Measurements from ENCODE around the gene MAST4. TPM values are rescaled to one million over a fixed set of nuclear protein-coding genes. Genes with fewer than 3 reads are reported as not detected.
"Not testable (repeated sequence)": the region's sequence is repeated elsewhere in the genome, so short reads cannot be mapped to it uniquely, and the experiment has no call there.

Gene MAST4
- polyA plus RNA-seq, 1 donor (not counting 4 experiments of a cell fraction or from before 2014, with no cell fraction given), result 19.8 TPM

DNA sequence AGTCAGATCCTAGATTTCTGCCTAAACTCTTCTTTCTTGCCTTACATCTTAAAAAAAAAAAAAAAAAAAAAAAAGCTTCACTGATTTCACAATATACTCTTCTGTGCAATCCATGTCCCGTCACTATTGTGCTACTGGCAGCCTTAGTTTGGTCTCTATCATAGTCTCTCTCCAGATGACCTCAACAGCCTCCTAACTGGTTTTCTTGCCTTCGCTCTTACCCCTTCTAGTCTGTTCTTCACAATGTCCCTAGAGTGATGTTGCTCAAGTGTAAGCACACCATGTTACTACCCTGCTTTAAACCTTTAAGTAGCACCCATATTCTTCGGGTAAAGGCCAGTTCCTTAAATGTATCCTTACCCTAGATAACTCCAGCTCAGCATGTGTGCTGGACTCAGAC is 574.6 kb downstream of the MAST4 start:
- no peaks in the 10 kb centered on the region for H4K20me1 ChIP-seq (ENCODE audit: control insufficient read depth, extremely low read depth, insufficient read depth, low read length)
- H3K9me3 ChIP-seq (ENCODE audit: control insufficient read depth, low read depth, low read length), result no peaks in the 10 kb centered on the region
- no peak overlapping the region for H3K4me2 ChIP-seq (ENCODE audit: control insufficient read depth, extremely low read depth, insufficient read depth, low read depth, low read length)
- H3K27ac ChIP-seq (ENCODE audit: control insufficient read depth, insufficient read depth, low read length), result no peak overlapping the region
- no peaks in the 10 kb centered on the region for H3K79me2 ChIP-seq (ENCODE audit: control insufficient read depth, insufficient read depth, low read length)
- dilution Hi-C loops (cut with MboI; ENCODE audit: extremely low pct_ligation_motif_present, low sequenced_read_pairs), result no loop called here
- H3K36me3 ChIP-seq (ENCODE audit: control insufficient read depth in 2 of 2, extremely low read depth in 1 of 2, insufficient read depth in 2 of 2, low read length in 2 of 2), result peaks cover 13 to 14% of the 10 kb centered on the region in 2 experiments
- no peak overlapping the region for H3K4me3 ChIP-seq (ENCODE audit: control insufficient read depth in 2 of 3, extremely low read depth in 1 of 3, insufficient read depth in 2 of 3, low read depth in 1 of 3, low read length in 3 of 3)
- no peaks in the 10 kb centered on the region for H3K27me3 ChIP-seq (ENCODE audit: control insufficient read depth, extremely low read depth, insufficient read depth, low read length)
- no peak for FAIRE-seq
- no peaks in the 10 kb centered on the region for H3K9me1 ChIP-seq (ENCODE audit: control insufficient read depth, extremely low read depth, insufficient read depth, low read length)
- no peak for TF ChIP-seq EZH2 (IDR thresholded peaks at IDR 0.05; ENCODE audit: low read length)
- TF ChIP-seq, protein P1, sequence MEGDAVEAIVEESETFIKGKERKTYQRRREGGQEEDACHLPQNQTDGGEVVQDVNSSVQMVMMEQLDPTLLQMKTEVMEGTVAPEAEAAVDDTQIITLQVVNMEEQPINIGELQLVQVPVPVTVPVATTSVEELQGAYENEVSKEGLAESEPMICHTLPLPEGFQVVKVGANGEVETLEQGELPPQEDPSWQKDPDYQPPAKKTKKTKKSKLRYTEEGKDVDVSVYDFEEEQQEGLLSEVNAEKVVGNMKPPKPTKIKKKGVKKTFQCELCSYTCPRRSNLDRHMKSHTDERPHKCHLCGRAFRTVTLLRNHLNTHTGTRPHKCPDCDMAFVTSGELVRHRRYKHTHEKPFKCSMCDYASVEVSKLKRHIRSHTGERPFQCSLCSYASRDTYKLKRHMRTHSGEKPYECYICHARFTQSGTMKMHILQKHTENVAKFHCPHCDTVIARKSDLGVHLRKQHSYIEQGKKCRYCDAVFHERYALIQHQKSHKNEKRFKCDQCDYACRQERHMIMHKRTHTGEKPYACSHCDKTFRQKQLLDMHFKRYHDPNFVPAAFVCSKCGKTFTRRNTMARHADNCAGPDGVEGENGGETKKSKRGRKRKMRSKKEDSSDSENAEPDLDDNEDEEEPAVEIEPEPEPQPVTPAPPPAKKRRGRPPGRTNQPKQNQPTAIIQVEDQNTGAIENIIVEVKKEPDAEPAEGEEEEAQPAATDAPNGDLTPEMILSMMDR (optimal IDR thresholded peaks at IDR 0.05 in 1 of 3, IDR thresholded peaks at IDR 0.05 in 1 of 3, conservative IDR thresholded peaks at IDR 0.05 in 1 of 3; ENCODE audit: extremely low read depth in 1 of 3, insufficient read depth in 2 of 3, low read length in 3 of 3), result no peak
- H3K9ac ChIP-seq (ENCODE audit: control insufficient read depth, extremely low read depth, insufficient read depth, low read length), result no peak overlapping the region
- no peak overlapping the region for H2AFZ ChIP-seq (ENCODE audit: control insufficient read depth, low read length)
- DNase-seq (ENCODE audit: low read depth, low spot score), result no peak
- H3K4me1 ChIP-seq (ENCODE audit: control insufficient read depth, extremely low read depth, insufficient read depth, low read length), result peaks cover 4% of the 10 kb centered on the region

GRCh38 chr5:67173351-67173750 is 577.2 kb downstream of the MAST4 start:
- FAIRE-seq; DNase-seq (ENCODE audit: low read depth, low spot score); H4K20me1 ChIP-seq (ENCODE audit: control insufficient read depth, extremely low read depth, insufficient read depth, low read length); H3K4me1 ChIP-seq (ENCODE audit: control insufficient read depth, extremely low read depth, insufficient read depth, low read length); H3K4me3 ChIP-seq (ENCODE audit: control insufficient read depth in 2 of 3, extremely low read depth in 1 of 3, insufficient read depth in 2 of 3, low read depth in 1 of 3, low read length in 3 of 3); dilution Hi-C loops (cut with MboI; ENCODE audit: extremely low pct_ligation_motif_present, low sequenced_read_pairs); H3K9me1 ChIP-seq (ENCODE audit: control insufficient read depth, extremely low read depth, insufficient read depth, low read length); H3K36me3 ChIP-seq (ENCODE audit: control insufficient read depth in 2 of 2, extremely low read depth in 1 of 2, insufficient read depth in 2 of 2, low read length in 2 of 2); H3K27ac ChIP-seq (ENCODE audit: control insufficient read depth, insufficient read depth, low read length); H3K9ac ChIP-seq (ENCODE audit: control insufficient read depth, extremely low read depth, insufficient read depth, low read length); H3K79me2 ChIP-seq (ENCODE audit: control insufficient read depth, insufficient read depth, low read length); H2AFZ ChIP-seq (ENCODE audit: control insufficient read depth, low read length); H3K4me2 ChIP-seq (ENCODE audit: control insufficient read depth, extremely low read depth, insufficient read depth, low read depth, low read length); H3K27me3 ChIP-seq (ENCODE audit: control insufficient read depth, extremely low read depth, insufficient read depth, low read length); H3K9me3 ChIP-seq (ENCODE audit: control insufficient read depth, low read depth, low read length): not testable (repeated sequence)

GRCh38 chr5:67173959-67174358 is 577.8 kb downstream of the MAST4 start:
- H3K9me1 ChIP-seq (ENCODE audit: control insufficient read depth, extremely low read depth, insufficient read depth, low read length), result no peaks in the 10 kb centered on the region
- no peaks in the 10 kb centered on the region for H3K27me3 ChIP-seq (ENCODE audit: control insufficient read depth, extremely low read depth, insufficient read depth, low read length)
- H4K20me1 ChIP-seq (ENCODE audit: control insufficient read depth, extremely low read depth, insufficient read depth, low read length), result no peaks in the 10 kb centered on the region
- no peak overlapping the region for H3K9ac ChIP-seq (ENCODE audit: control insufficient read depth, extremely low read depth, insufficient read depth, low read length)
- no peak overlapping the region for H3K27ac ChIP-seq (ENCODE audit: control insufficient read depth, insufficient read depth, low read length)
- H3K4me1 ChIP-seq (ENCODE audit: control insufficient read depth, extremely low read depth, insufficient read depth, low read length), result no peaks in the 10 kb centered on the region
- DNase-seq (ENCODE audit: low read depth, low spot score) (peak; percentile 21), FAIRE-seq (no peak)
- H3K9me3 ChIP-seq (ENCODE audit: control insufficient read depth, low read depth, low read length), result no peaks in the 10 kb centered on the region
- TF ChIP-seq, protein P1 (optimal IDR thresholded peaks at IDR 0.05 in 1 of 3, IDR thresholded peaks at IDR 0.05 in 1 of 3, conservative IDR thresholded peaks at IDR 0.05 in 1 of 3; ENCODE audit: extremely low read depth in 1 of 3, insufficient read depth in 2 of 3, low read length in 3 of 3), result peak in 1 of 3 experiments; percentile 7
- no peak for TF ChIP-seq EZH2 (IDR thresholded peaks at IDR 0.05; ENCODE audit: low read length)
- dilution Hi-C loops (cut with MboI; ENCODE audit: extremely low pct_ligation_motif_present, low sequenced_read_pairs), result no loop called here
- no peak overlapping the region for H3K4me3 ChIP-seq (ENCODE audit: control insufficient read depth in 2 of 3, extremely low read depth in 1 of 3, insufficient read depth in 2 of 3, low read depth in 1 of 3, low read length in 3 of 3)
- H2AFZ ChIP-seq (ENCODE audit: control insufficient read depth, low read length), result no peak overlapping the region
- H3K79me2 ChIP-seq (ENCODE audit: control insufficient read depth, insufficient read depth, low read length), result no peaks in the 10 kb centered on the region
- H3K36me3 ChIP-seq (ENCODE audit: control insufficient read depth in 2 of 2, extremely low read depth in 1 of 2, insufficient read depth in 2 of 2, low read length in 2 of 2), result peaks cover 3 to 8% of the 10 kb centered on the region in 2 experiments
- H3K4me2 ChIP-seq (ENCODE audit: control insufficient read depth, extremely low read depth, insufficient read depth, low read depth, low read length), result no peak overlapping the region

Measured in keratinocyte (primary cell).